HCT116 (cell line): Measurements from ENCODE around the gene LRRIQ4. TPM values are rescaled to one million over a fixed set of nuclear protein-coding genes. Genes with fewer than 3 reads are reported as not detected.

Experiments used
- ATAC-seq: fragments of 200-7000 bp; cut with Tn5 transposase; 2 replicates; pipeline ENCODE4 v1.9.1; 2020; ENCODE audit warnings: mild to moderate bottlenecking, moderate library complexity
- BruUV-seq: library from RNA; stranded (reverse); fragments of 400-500 nt; replicated peaks from 2 replicates; lab custom pipeline; 2021; lab: Mats Ljungman, UMichigan
- CTCF ChIA-PET: fragments of 300-600 bp; sonication (Branson Sonifier 250); formaldehyde crosslinking; loops from one replicate; lab custom pipeline; 2021; ENCODE audit warnings: antibody characterized with exemption; lab: Charles Lee
- POLR2A ChIA-PET: fragments of 300-600, 350-600 bp; sonication (Branson Sonifier 250); formaldehyde crosslinking; loops from one replicate; lab custom pipeline; 2021; ENCODE audit warnings: antibody characterized with exemption; lab: Charles Lee
- RAD21 ChIA-PET, 2 experiments: fragments of 300-600 bp; sonication (Branson Sonifier 250); formaldehyde crosslinking; loops; one replicate each; lab custom pipeline; 2023; ENCODE audit warnings: low total read pairs in 2 of 2; ENCODE audit not compliant: uncharacterized antibody in 2 of 2, unreplicated experiment in 2 of 2, low non-redundant PET in 1 of 2; lab: Charles Lee
- DNase-seq: peaks from one replicate; pipeline ENCODE4 v3.0.0-alpha.2; 2010; ENCODE audit warnings: low read depth, low spot score
- H2AFZ ChIP-seq: fragments of 200-600 bp; shearing (Covaris generic), sonication (generic); 2 replicates; pipeline ENCODE4 v1.6.1; 2017; ENCODE audit warnings: low read depth, mixed run types, mixed read lengths, antibody characterized with exemption, low read length; ENCODE audit not compliant: poor library complexity, severe bottlenecking
- H3K27ac ChIP-seq: 2 replicates; pipeline ENCODE4 v1.5.1; 2012; ENCODE audit warnings: low read depth, low read length
- H3K27me3 ChIP-seq: fragments of 200-600 bp; sonication (generic); 2 replicates; pipeline ENCODE4 v1.6.1; 2016; ENCODE audit warnings: mixed run types, low read length, mixed read lengths; ENCODE audit not compliant: insufficient read depth
- H3K36me3 ChIP-seq, 2 experiments: fragments of 200-500 bp in 1 of 2; fragments of 200-600 bp in 1 of 2; sonication (Bioruptor generic) in 1 of 2; sonication (generic) in 1 of 2; 2 replicates each; pipeline versions ENCODE4 v1.5.1 to v1.6.1; 2014 to 2016; ENCODE audit warnings: low read length in 2 of 2, inconsistent platforms in 1 of 2, mixed read lengths in 1 of 2, mixed run types in 1 of 2; ENCODE audit not compliant: insufficient read depth in 2 of 2, control insufficient read depth in 1 of 2
- H3K4me1 ChIP-seq, 2 experiments: fragments of 200-600 bp in 1 of 2; sonication (generic) in 1 of 2; 2 replicates each; pipeline versions ENCODE4 v1.5.1 to v1.6.1; 2012 to 2017; ENCODE audit warnings: low read length in 2 of 2, inconsistent platforms in 1 of 2, mild to moderate bottlenecking in 1 of 2, mixed read lengths in 1 of 2, mixed run types in 1 of 2, moderate library complexity in 1 of 2; ENCODE audit not compliant: insufficient read depth in 2 of 2, control insufficient read depth in 1 of 2
- H3K4me2 ChIP-seq: fragments of 200-600 bp; sonication (generic); 2 replicates; pipeline ENCODE4 v1.6.1; 2017; ENCODE audit warnings: mixed run types, low read length, mixed read lengths
- H3K4me3 ChIP-seq, 2 experiments: fragments of 200-600 bp in 1 of 2; sonication (generic) in 1 of 2; replicated peaks in 1 of 2; 2 replicates each; pipeline ENCODE4 v1.5.1; 2011 to 2016; ENCODE audit warnings: low read length in 2 of 2, control low read depth in 1 of 2, low read depth in 1 of 2, mild to moderate bottlenecking in 1 of 2, mixed read lengths in 1 of 2, mixed run types in 1 of 2
- H3K79me2 ChIP-seq: fragments of 200-600 bp; sonication (generic); 2 replicates; pipeline ENCODE4 v1.6.1; 2017; ENCODE audit warnings: mild to moderate bottlenecking, mixed run types, low read length, moderate library complexity, mixed read lengths; ENCODE audit not compliant: insufficient read depth
- H3K9ac ChIP-seq: fragments of 200-600 bp; sonication (generic); 2 replicates; pipeline ENCODE4 v1.6.1; 2016; ENCODE audit warnings: low read length, mixed read lengths
- H3K9me2 ChIP-seq: fragments of 200-600 bp; sonication (generic), shearing (Covaris generic); 2 replicates; pipeline ENCODE4 v1.6.1; 2017; ENCODE audit warnings: mixed run types, mild to moderate bottlenecking, moderate library complexity; ENCODE audit not compliant: insufficient read depth
- H3K9me3 ChIP-seq, 2 experiments: fragments of 200-500 bp in 1 of 2; fragments of 200-600 bp in 1 of 2; sonication (Bioruptor generic) in 1 of 2; sonication (generic) in 1 of 2; 2 replicates each; pipeline ENCODE4 v1.6.1; 2014 to 2017; ENCODE audit warnings: low read length in 2 of 2, mixed read lengths in 2 of 2, inconsistent platforms in 1 of 2, low read depth in 1 of 2, mild to moderate bottlenecking in 1 of 2, mixed run types in 1 of 2, moderate library complexity in 1 of 2; ENCODE audit not compliant: control insufficient read depth in 1 of 2, insufficient read depth in 1 of 2
- H4K20me1 ChIP-seq: fragments of 200-600 bp; sonication (generic), shearing (Covaris generic); 2 replicates; pipeline ENCODE4 v1.6.1; 2017; ENCODE audit warnings: mixed run types, mild to moderate bottlenecking, moderate library complexity; ENCODE audit not compliant: insufficient read depth
- CBX3 ChIP-seq: IDR thresholded peaks from 2 replicates; pipeline ENCODE4 v1.6.1; 2012; ENCODE audit warnings: low read depth
- CEBPB ChIP-seq: IDR thresholded peaks from 2 replicates; pipeline ENCODE4 v1.6.1; 2012; ENCODE audit warnings: low read depth
- EZH2 ChIP-seq: fragments of 200-600 bp; sonication (generic); IDR thresholded peaks from 2 replicates; pipeline ENCODE4 v1.6.1; 2017; ENCODE audit warnings: antibody characterized with exemption, mixed run types
- EZH2phosphoT487 ChIP-seq: fragments of 200-600 bp; IDR thresholded peaks from 2 replicates; pipeline ENCODE4 v1.6.1; 2018; ENCODE audit warnings: antibody characterized with exemption, borderline replicate concordance
- FOSL1 ChIP-seq: IDR thresholded peaks from 2 replicates; pipeline ENCODE4 v1.6.1; 2012; ENCODE audit warnings: low read depth
- RAD21 ChIP-seq: IDR thresholded peaks from 2 replicates; pipeline ENCODE4 v1.6.1; 2012; ENCODE audit warnings: low read depth, mild to moderate bottlenecking
- SP1 ChIP-seq: IDR thresholded peaks from 2 replicates; pipeline ENCODE4 v1.6.1; 2012; ENCODE audit warnings: low read depth
- TCF7L2 ChIP-seq: IDR thresholded peaks from 2 replicates; pipeline ENCODE4 v1.7.0; 2011; ENCODE audit warnings: borderline replicate concordance, inconsistent platforms; ENCODE audit not compliant: insufficient read depth, insufficient read length; ENCODE audit errors: extremely low read depth
- YY1 ChIP-seq: IDR thresholded peaks from 2 replicates; pipeline ENCODE4 v1.6.1; 2011; ENCODE audit warnings: low read length, low read depth, moderate library complexity, mild to moderate bottlenecking; ENCODE audit not compliant: insufficient replicate concordance; ENCODE audit errors: extremely low read depth
- ZFX ChIP-seq: fragments of 450-650 bp; IDR thresholded peaks from 2 replicates; pipeline ENCODE4 v1.6.1; 2017
- intact Hi-C: fragments of 100-400 bp; cut with micrococcal nuclease; formaldehyde crosslinking; loops from 2 replicates; pipeline ENCODE4 v1.10.0; 2022
- total RNA-seq: library from RNA; stranded (reverse); gene quantifications from one replicate; pipeline ENCODE4 v1.2.1, GENCODE V29; 2021; ENCODE audit not compliant: unreplicated experiment
- TF ChIP-seq, protein P1 (sequence below): IDR thresholded peaks from 2 replicates; pipeline ENCODE4 v1.6.1; 2012
- TF ChIP-seq, protein P2 (sequence below), 3 experiments: fragments of 200-600 bp in 1 of 3; sonication (generic) in 1 of 3; IDR thresholded peaks in 2 of 3; conservative IDR thresholded peaks in 1 of 3; 2 replicates each; pipeline ENCODE4 v1.5.1; 2012 to 2017; ENCODE audit warnings: low read depth in 2 of 3, low read length in 2 of 3, antibody characterized with exemption in 1 of 3, borderline replicate concordance in 1 of 3, control low read depth in 1 of 3, mild to moderate bottlenecking in 1 of 3, mixed read lengths in 1 of 3, mixed run types in 1 of 3, moderate library complexity in 1 of 3; ENCODE audit not compliant: insufficient read depth in 1 of 3

LRRIQ4 gene
- total RNA-seq, 1 experiment from 2014 or later, result not detected

DNA sequence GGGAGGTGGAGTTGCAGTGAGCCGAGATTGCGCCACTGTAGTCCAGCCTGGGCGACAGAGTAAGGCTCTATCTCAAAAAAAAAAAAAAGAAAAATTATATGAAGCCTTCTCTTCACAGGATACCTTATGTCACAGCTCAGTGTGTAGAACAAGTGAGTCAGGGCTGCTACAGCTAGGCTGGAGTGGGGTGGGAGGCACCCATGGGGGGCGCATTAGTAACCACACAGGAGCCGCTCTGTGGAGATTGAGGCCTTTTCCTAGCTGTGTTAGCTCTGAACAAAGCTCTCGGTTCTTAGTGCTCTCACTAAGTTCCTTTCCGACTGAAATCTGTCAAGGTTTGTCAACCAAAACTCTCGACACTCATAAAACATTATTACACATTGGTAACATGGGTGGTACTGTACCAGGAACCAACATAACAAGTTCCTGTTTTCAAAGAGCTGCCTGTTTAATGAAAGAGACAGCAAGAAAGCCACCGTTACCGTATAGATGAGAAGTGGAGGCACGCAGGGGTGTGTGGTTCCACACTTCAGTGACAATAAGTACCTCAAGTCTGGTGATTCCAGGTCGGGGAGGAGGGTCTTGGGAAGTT, 52.6 kb downstream of the LRRIQ4 start:
- no peaks in the 10 kb centered on the region for H3K79me2 ChIP-seq
- no peaks in the 10 kb centered on the region for H3K27me3 ChIP-seq
- ChIA-PET POLR2A (no interaction called here), CTCF (no interaction called here), RAD21 (interaction anchor here in 1 of 2 experiments (0.7 kb wide), 1 partner anchor 115 kb away, joined by 4 read pairs; no protein-coding TSS in a partner anchor)
- peaks cover 4 to 5% of the 10 kb centered on the region in 2 experiments; a peak in 3 of 4 replicates for H3K4me1 ChIP-seq
- H3K4me3 ChIP-seq, result no peak overlapping the region
- H3K4me2 ChIP-seq, result no peak overlapping the region
- no TSS peak for BruUV-seq
- H3K27ac ChIP-seq, result no peak overlapping the region
- H4K20me1 ChIP-seq, result no peaks in the 10 kb centered on the region
- DNase-seq, result no peak
- no peak for TF ChIP-seq RAD21
- TF ChIP-seq YY1, result no peak
- TF ChIP-seq, protein P1, sequence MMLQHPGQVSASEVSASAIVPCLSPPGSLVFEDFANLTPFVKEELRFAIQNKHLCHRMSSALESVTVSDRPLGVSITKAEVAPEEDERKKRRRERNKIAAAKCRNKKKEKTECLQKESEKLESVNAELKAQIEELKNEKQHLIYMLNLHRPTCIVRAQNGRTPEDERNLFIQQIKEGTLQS, result no peak
- TF ChIP-seq FOSL1, result no peak
- no peak for TF ChIP-seq SP1
- TF ChIP-seq EZH2phosphoT487, result no peak
- no peak for ATAC-seq
- H2AFZ ChIP-seq, result no peak overlapping the region
- no peak overlapping the region for H3K9ac ChIP-seq
- H3K9me3 ChIP-seq, result no peaks in the 10 kb centered on the region
- intact Hi-C loops, result loop anchor here (10.0 kb wide), 1 partner anchor 550 kb away; the partner anchor contains the start of gene CLDN11
- H3K36me3 ChIP-seq, result no peaks in the 10 kb centered on the region
- no peaks in the 10 kb centered on the region for H3K9me2 ChIP-seq

DNA sequence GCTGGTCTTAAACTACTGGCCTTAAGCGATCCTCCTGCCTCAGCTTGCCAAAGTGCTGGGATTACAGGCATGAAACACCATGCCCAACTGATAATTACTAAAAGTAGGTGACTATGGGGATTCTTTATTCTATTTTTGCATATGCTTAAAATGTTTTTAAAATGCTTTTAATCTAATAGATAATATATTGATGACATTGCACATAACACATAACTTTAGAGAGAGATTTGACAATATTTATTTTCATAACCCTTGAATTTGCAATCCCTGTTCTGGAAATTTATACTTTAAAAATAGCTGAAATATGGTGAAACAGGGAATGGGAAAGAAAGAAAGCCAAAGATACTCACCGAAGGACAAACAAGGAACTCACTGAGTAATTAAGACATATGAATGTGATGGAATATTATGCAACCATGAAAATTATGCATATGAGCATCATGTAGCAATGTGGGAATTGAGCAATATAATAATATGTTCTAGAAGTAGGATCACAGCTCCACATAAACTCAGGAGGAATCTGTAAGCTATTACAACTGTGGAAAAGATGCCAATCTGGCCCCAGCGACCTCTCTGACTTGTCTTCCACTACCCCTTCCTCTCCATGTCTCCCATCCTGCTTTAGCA, 55.0 kb downstream of the LRRIQ4 start:
- Histone ChIP-seq H2AFZ (no peak overlapping the region), H4K20me1 (no peaks in the 10 kb centered on the region), H3K27ac (no peak overlapping the region), H3K9me3 (no peaks in the 10 kb centered on the region), H3K9me2 (no peaks in the 10 kb centered on the region), H3K79me2 (no peaks in the 10 kb centered on the region), H3K36me3 (no peaks in the 10 kb centered on the region), H3K27me3 (no peaks in the 10 kb centered on the region), H3K9ac (no peak overlapping the region), H3K4me3 (no peak overlapping the region), H3K4me1 (peaks cover 4 to 5% of the 10 kb centered on the region in 2 experiments; a peak in 3 of 4 replicates), H3K4me2 (no peak overlapping the region)
- POLR2A ChIA-PET, result no interaction called here
- TF ChIP-seq CBX3, result no peak
- TF ChIP-seq RAD21, result no peak
- no peak for TF ChIP-seq EZH2phosphoT487
- no peak for TF ChIP-seq ZFX
- no peak for TF ChIP-seq TCF7L2
- no peak for TF ChIP-seq EZH2
- no peak for TF ChIP-seq CEBPB
- TF ChIP-seq, protein P2, sequence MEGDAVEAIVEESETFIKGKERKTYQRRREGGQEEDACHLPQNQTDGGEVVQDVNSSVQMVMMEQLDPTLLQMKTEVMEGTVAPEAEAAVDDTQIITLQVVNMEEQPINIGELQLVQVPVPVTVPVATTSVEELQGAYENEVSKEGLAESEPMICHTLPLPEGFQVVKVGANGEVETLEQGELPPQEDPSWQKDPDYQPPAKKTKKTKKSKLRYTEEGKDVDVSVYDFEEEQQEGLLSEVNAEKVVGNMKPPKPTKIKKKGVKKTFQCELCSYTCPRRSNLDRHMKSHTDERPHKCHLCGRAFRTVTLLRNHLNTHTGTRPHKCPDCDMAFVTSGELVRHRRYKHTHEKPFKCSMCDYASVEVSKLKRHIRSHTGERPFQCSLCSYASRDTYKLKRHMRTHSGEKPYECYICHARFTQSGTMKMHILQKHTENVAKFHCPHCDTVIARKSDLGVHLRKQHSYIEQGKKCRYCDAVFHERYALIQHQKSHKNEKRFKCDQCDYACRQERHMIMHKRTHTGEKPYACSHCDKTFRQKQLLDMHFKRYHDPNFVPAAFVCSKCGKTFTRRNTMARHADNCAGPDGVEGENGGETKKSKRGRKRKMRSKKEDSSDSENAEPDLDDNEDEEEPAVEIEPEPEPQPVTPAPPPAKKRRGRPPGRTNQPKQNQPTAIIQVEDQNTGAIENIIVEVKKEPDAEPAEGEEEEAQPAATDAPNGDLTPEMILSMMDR (IDR thresholded peaks at IDR 0.05 in 2 of 3, conservative IDR thresholded peaks at IDR 0.05 in 1 of 3; ENCODE audit: borderline replicate concordance in 1 of 3, insufficient read depth in 1 of 3, low read depth in 2 of 3, low read length in 2 of 3), result no peak
- no peak for DNase-seq
- RAD21 ChIA-PET, result no interaction called here
- CTCF ChIA-PET, result no interaction called here
- no TSS peak for BruUV-seq
- ATAC-seq, result no peak
- intact Hi-C loops, result loop anchor here (10.0 kb wide), 1 partner anchor 547 kb away; the partner anchor contains the start of gene CLDN11
